Gastroesophageal sphincter (tissue), 4 donors: Measurements from ENCODE around the gene TBC1D10B. TPM values are rescaled to one million over a fixed set of nuclear protein-coding genes. Genes with fewer than 3 reads are reported as not detected.

Source experiments
- ATAC-seq: fragments of 150-250 bp; one replicate; pipeline ENCODE4 v1.9.1; 2016; ENCODE audit warnings: mild to moderate bottlenecking, moderate library complexity
- H3K27ac ChIP-seq, 4 donors: fragments of 200-600 bp; sonication (generic) in 3 of 4; 1 replicate in 3 of 4; 2 replicates in 1 of 4; pipeline ENCODE4 v1.5.1; 2016 to 2019
- H3K27me3 ChIP-seq: fragments of 200-600 bp; sonication (generic); one replicate; pipeline ENCODE4 v1.5.1; 2019
- H3K36me3 ChIP-seq, 2 donors: fragments of 200-600 bp; sonication (generic); one replicate each; pipeline ENCODE4 v1.5.1; 2019; ENCODE audit warnings: control low read depth in 1 of 2
- H3K4me1 ChIP-seq, 3 donors: fragments of 200-600 bp; sonication (generic); 1 replicate in 2 of 3; 2 replicates in 1 of 3; pipeline ENCODE4 v1.5.1; 2016 to 2019; ENCODE audit warnings: control low read depth in 2 of 3
- H3K4me3 ChIP-seq, 2 donors: fragments of 200-600 bp; sonication (generic); one replicate each; pipeline ENCODE4 v1.5.1; 2019; ENCODE audit warnings: mild to moderate bottlenecking in 1 of 2, moderate library complexity in 1 of 2
- H3K9me3 ChIP-seq, 3 donors: fragments of 200-600 bp; sonication (generic); one replicate each; pipeline ENCODE4 v1.5.1; 2017 to 2019; ENCODE audit warnings: control low read depth in 2 of 3
- CTCF ChIP-seq, 4 experiments: fragments of 200-600 bp in 2 of 4; fragments of 450-650 bp in 2 of 4; sonication (generic) in 1 of 4; IDR thresholded peaks; one replicate each; pipeline ENCODE4 v1.5.1; 2017 to 2019; ENCODE audit warnings: antibody characterized with exemption in 4 of 4, mild to moderate bottlenecking in 2 of 4, moderate library complexity in 2 of 4
- EP300 ChIP-seq: sonication (generic); formaldehyde crosslinking; IDR thresholded peaks from one replicate; pipeline ENCODE4 v1.6.1; 2017; ENCODE audit warnings: antibody characterized with exemption, mild to moderate bottlenecking
- POLR2A ChIP-seq, 2 donors: fragments of 450-650 bp; IDR thresholded peaks; one replicate each; pipeline ENCODE4 v1.6.1; 2017; ENCODE audit warnings: antibody characterized with exemption in 2 of 2, mild to moderate bottlenecking in 2 of 2, moderate library complexity in 1 of 2
- POLR2AphosphoS5 ChIP-seq: sonication (generic); formaldehyde crosslinking; IDR thresholded peaks from one replicate; pipeline ENCODE4 v1.6.1; 2017; ENCODE audit warnings: antibody characterized with exemption
- WGBS, 2 donors: methylation state at CpG; one replicate each; pipeline ENCODE4 v1.1.5; 2018; ENCODE audit warnings: low coverage in 1 of 2; 5-methylcytosine and 5-hydroxymethylcytosine counted together
- total RNA-seq, 4 donors: library from RNA; depleted of rRNA; stranded (reverse); fragments of >200 nt; gene quantifications; one replicate each; pipeline ENCODE4 v1.1.0, GENCODE V29; 2016

TBC1D10B gene
- total RNA-seq, 4 donors from 2014 or later, result 17.1 to 40.9 (median 20.4) TPM

DNA sequence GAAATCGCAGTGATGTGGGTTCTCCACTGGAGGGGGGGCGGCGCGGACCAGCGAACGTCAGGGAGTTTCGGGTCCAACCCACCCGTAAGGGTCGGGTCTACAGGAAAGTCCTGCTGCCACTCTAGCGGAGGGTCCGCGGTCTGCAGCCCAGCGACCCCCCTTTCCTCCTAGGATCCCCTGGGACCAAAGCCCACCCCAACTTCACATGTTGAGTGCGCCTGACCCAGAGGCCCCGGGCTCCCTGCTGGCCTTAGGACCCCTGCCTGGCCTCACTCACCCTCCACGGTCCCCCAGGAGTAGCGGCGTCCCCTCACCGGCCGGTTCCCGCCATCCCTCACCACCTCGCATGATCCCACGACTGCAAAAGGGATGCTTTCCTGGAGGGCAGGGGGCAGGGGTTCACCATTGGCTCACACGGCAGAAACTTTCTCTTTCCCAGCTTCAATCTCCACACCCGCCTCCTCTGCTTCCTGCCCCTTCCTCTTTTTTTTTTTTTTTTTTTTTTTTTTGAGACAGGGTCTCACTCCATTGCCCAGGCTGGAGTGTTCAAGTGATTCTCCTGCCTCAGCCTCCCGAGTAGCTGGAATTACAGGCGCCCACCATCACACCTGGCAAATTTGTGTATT is 9.0 kb upstream of the TBC1D10B start:
- Histone ChIP-seq H3K9me3 (no peaks in the 10 kb centered on the region), H3K4me1 (peaks cover 0 to 51% (median 10%) of the 10 kb centered on the region in 3 donors), H3K27ac (peak overlapping the region; percentile 83 to 100 (median 99)), H3K4me3 (peak overlapping the region; percentile 44 to 68), H3K27me3 (no peaks in the 10 kb centered on the region), H3K36me3 (no peaks in the 10 kb centered on the region)
- no peak for ATAC-seq
- WGBS, 2 donors, result 47% methylated on average over 10 of the region's 27 CpGs; no CpG with 5 or more reads in 1 of the 2 donors
- TF ChIP-seq POLR2AphosphoS5, result no peak
- no peak for TF ChIP-seq CTCF (IDR thresholded peaks at IDR 0.05)
- no peak for TF ChIP-seq POLR2A (IDR thresholded peaks at IDR 0.05)
- no peak for TF ChIP-seq EP300

GRCh38 chr16:30378236-30379157 is 8.2 kb upstream of the TBC1D10B start:
- ATAC-seq, result peak; percentile 95
- H3K4me1 ChIP-seq, result peaks cover 0 to 46% (median 10%) of the 10 kb centered on the region in 3 donors
- H3K4me3 ChIP-seq, result peak overlapping the region; percentile 44 to 68
- H3K9me3 ChIP-seq, result no peaks in the 10 kb centered on the region
- no peaks in the 10 kb centered on the region for H3K36me3 ChIP-seq
- H3K27ac ChIP-seq, result peak overlapping the region; percentile 90 to 100 (median 99)
- WGBS, 2 donors, result 0 to 20% methylated on average over 1 of the region's 67 CpGs
- TF ChIP-seq EP300 (no peak), POLR2A (IDR thresholded peaks at IDR 0.05) (peak; percentile 39 to 42), POLR2AphosphoS5 (peak; percentile 43), CTCF (IDR thresholded peaks at IDR 0.05) (peak in 2 of 4 experiments; percentile 27 to 40)
- H3K27me3 ChIP-seq, result no peaks in the 10 kb centered on the region

- H3K4me1 ChIP-seq, result peaks cover 0 to 41% (median 10%) of the 10 kb centered on the region in 3 donors
- H3K27ac ChIP-seq, result peak overlapping the region; percentile 90 to 100 (median 99)
- WGBS, 2 donors, result 0% methylated on average over 3 of the region's 39 CpGs; no CpG with 5 or more reads in 1 of the 2 donors
- H3K9me3 ChIP-seq, result no peaks in the 10 kb centered on the region
- peak overlapping the region; percentile 44 to 68 for H3K4me3 ChIP-seq
- no peaks in the 10 kb centered on the region for H3K27me3 ChIP-seq
- TF ChIP-seq POLR2AphosphoS5 (peak; percentile 81), POLR2A (IDR thresholded peaks at IDR 0.05) (peak; percentile 58 to 79), EP300 (no peak), CTCF (IDR thresholded peaks at IDR 0.05) (peak in 1 of 4 experiments; percentile 10)
- ATAC-seq, result peak; percentile 77
- no peaks in the 10 kb centered on the region for H3K36me3 ChIP-seq
Observed at GRCh38 chr16:30377812-30378235, 7.5 kb upstream of the TBC1D10B start.

DNA sequence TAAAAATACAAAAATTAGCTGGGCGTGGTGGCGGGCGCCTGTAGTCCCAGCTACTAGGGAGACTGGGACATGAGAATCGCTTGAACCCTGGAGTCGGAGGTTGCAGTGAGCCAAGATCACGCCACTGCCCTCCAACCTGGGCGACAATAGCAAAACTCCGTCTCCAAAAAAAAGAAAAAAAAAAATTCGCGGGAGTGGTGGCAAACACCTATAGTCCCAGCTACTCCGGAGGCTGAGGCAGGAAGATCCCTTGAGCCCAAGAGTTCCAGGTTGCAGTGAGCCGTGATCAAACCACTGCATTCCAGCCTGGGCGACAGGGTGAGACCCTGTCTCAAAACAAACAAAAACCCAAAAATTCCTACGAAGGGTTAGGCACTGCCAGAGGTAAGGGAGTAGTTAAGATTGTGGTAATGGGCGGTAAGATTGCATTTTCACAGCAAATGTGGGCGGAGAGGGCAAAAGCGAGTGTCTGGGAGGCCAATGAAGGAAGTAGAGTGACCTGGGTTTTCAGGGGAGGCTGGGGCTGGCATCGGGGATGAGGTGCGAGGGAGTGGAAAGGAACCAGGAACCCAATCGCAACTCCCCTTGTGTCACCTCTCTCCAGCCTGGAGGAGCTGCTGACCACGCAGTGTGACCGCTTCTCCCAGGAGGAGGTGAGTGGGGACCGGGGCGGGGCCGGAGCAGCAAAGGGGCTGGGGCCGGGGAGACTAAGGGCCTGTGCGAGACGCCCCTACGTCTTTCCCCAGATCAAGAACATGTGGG is 6.9 kb upstream of the TBC1D10B start:
- Histone ChIP-seq H3K36me3 (no peaks in the 10 kb centered on the region), H3K27ac (peak overlapping the region; percentile 90 to 100 (median 99)), H3K4me3 (peak overlapping the region; percentile 44 to 68), H3K27me3 (no peaks in the 10 kb centered on the region), H3K4me1 (peaks cover 0 to 35% (median 10%) of the 10 kb centered on the region in 3 donors), H3K9me3 (no peaks in the 10 kb centered on the region)
- 38 to 41% methylated on average over 11 to 16 of the region's 29 CpGs for WGBS, 2 donors
- TF ChIP-seq EP300, result no peak
- no peak for ATAC-seq
